NCI-H510A treated with DMSO at 0.1 percent for 48 hours (cell line): ENCODE results near the gene BAG1.

ENCODE experiments used
- DNase-seq: peaks from one replicate; lab custom pipeline; 2025; lab: John Stamatoyannopoulos, UW

BAG1 gene

DNA sequence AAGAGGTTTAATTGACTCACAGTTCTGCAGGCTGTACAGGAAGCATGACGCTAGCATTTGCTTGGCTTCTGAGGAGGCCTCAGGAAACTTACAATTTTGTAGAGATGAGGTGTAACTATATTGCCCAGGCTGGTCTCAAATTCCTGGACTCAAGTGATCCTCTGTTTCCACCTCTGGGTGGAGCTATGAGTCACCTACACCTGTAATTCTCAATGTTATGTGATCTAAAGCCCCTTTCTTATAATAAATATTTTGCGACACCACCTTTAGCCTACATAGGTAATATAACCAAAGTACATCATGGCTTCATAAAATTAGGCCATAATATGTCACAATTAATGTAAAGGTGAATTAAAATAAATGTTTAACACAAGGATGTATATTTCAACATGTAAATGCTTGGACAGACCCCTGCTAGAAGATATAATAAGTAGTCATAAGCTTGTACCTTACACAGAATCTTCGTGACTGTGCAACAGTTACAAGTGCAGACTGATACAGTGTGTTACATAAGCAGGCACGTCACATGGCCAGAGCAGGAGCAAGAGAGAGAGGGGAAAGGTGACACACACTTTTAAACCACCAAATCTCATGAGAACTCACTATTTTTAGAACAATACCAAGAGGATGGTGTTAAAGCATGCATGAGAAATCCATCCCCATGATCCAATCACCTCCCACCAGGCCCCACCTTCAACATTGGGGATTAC is 54.3 kb downstream of the BAG1 start:
- DNase-seq = no peak

DNA sequence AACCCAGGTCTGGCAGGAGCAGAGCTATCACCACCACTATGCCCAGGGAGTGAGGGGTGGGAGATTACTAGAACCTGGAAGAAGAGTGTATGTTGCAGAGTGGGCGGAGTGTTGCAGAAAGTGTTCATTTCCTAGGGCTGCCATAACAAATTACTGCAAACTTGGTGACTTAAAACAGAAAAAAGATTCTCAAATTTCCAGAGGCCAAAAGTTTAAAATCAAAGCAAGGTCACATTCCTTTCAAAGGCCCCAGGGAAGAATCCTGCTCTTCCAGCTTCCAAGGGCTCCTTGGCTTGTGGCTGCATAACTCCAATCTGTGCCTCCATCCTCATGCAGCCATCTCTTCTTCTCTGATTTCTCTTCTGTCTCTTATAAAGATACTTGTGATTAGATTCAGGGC is 55.1 kb downstream of the BAG1 start:
- DNase-seq = no peak

DNA sequence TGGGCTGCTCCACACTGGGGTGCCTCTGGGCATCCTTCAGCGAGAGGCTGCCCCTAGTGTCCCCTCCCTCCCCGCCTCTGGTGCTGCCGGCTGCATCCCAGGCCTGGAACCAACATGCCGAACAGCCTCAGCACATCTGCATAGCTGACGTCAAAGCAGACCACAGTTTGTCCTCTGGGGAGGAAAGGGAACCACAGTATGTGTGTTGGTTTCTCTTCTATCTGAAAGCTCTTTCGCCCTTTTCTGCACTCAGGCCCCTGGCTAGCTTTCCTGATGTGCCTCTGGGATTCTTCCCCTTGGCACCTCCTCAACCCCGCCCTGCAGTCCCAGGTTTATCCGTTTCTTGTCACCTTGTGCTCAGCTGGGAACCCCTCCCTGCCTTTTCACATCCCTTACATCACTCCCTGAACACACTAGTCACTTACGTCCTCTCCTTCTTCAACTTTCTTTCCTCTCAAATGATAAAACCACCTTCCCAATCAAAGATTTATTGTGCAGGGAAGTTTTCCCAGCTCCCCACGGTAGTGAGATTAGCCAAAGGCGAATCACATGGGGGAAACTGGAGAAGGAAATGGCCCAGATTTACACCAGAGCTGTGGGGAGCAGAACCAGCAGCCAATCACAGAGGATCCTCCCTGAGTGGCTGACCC is 61.8 kb downstream of the BAG1 start:
- no peak for DNase-seq
